ENCODE data around the gene RFPL3. TPM values are rescaled to one million over a fixed set of nuclear protein-coding genes. Genes with fewer than 3 reads are reported as not detected.
"Not testable (repeated sequence)": the region's sequence is repeated elsewhere in the genome, so short reads cannot be mapped to it uniquely, and the experiment has no call there.

The RFPL3 gene
- polyA plus RNA-seq, 3 donors: not detected

- DNase-seq: no peak
Measured at GRCh38 chr22:32353292-32353691, 4.4 kb upstream of the RFPL3 start.

DNA sequence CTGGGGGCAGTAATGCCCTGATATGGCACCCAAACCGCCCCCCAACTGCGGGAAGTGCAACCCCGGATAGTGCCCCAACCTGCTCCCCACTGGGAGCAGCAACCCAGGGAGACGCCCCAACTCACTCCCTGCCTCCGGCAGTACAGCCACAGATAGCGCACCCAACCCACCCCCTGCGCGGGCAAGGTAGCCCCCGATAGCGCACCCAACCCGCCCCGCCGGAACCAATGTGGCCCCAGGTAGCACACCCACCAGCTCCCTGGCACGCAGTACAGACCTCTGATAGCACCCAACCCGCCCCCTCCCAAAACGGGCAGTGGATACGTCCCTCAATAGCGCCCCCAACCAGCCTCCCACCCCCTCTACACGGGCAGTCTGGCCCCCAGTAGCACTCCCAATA lies 3.8 kb upstream of the RFPL3 start:
- DNase-seq: no peak

DNA sequence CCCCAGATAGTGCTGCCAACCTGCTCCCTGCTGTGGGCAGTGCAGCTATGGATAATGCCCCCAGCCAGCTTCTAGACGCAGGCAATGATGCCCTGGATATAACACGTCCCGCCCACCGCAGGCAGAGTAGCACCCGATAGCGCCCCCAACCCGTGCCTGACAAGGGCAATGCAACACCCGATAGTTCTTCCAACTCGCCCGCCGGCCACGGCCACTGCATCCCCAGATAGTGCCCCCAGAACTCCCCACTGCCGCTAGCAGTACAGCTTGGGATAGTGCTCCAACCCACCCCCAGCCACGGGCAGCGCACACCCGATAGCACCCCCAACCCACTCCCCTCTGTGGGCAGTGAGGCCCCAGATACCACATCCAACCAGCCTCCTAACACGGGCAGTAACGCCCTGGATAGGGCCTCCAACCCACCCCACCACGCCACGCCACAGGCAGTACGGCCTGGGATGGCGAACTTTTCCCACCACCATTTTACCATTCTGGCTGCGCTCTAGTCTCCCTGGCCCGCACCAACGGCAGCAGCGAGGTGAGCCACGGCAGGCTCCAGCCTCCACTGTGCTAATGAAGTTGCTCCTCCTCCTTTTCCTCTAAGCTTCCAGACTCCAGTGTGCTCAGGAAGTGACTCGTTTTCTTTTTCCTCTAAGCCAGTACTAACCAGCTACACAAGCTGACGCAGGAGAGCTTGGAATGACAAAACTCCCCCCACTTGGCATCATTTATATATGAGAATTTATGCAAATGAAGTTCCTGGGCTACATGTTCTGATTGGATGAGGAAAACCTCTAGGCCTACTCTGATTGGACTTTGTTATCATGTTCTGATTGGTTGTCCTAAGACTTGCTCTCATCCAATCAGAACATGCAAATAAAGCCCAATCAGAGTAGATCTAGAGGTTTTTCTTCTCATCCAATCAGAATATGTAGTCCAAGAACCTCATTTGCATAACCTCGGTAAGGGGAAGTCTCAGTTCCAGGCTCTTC lies 3.0 kb upstream of the RFPL3 start:
- DNase-seq: no peak

DNA sequence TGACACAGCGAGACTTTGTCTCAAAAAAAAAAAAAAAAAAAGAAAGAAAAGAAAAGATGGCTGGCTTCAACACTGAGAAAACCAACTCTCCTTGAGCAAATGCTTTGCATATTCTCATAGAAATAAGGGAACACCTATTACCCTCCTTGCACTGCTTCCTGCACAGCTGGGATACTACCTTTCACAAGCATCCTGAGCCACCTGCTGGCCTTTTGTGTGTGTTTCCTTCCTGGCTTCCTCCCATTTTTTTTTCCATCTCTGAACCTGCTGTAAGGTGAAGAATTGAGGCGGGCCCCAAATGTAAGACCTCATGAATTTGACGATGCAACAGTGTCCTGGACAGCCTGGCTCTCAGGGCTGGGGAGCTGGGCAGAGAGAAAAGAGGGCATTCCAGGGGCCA lies 1.9 kb upstream of the RFPL3 start:
- no peak for DNase-seq

GRCh38 chr22:32360096-32360495 lies 2.4 kb downstream of the RFPL3 start:
- DNase-seq: not testable (repeated sequence)

DNA sequence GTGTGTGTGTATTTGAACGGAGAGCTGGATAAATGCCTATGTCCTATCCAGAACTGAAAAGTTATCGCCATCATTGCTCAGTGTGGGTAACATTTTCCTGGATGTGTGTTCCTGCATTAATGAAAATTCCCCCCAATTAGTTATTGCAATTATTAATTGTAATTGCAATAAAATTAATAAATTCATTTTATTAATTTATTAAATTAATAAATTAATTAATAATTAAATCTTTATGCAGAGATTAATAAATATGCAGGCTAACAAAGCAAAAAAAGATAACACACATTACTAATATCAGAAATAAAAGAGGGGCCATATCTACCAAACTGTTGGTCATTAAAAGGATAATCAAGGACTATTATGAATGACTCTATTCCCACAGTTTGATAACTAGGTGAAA lies 3.6 kb downstream of the RFPL3 start:
- DNase-seq: no peak

DNA sequence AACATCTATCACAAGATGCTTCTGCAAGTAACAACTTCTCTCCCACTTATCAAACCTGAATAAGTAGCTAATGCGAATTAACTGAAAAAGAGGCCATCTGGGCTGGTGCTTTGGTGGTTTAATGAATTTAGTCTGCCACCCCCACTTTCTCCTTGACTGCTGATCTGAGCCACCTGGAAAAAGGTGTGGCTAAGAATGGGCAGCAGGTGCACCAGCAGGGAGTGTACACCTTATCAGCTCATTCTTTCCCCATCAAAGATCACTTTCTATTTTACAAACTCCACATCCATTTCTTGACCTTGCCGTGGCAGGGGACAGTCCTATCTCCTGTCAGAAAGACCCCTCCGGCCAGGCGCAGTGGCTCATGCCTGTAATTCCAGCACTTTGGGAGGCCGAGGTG lies 6.5 kb downstream of the RFPL3 start:
- no peak for DNase-seq

GRCh38 chr22:32375678-32376450 lies 18.2 kb downstream of the RFPL3 start:
- no peak for DNase-seq

DNA sequence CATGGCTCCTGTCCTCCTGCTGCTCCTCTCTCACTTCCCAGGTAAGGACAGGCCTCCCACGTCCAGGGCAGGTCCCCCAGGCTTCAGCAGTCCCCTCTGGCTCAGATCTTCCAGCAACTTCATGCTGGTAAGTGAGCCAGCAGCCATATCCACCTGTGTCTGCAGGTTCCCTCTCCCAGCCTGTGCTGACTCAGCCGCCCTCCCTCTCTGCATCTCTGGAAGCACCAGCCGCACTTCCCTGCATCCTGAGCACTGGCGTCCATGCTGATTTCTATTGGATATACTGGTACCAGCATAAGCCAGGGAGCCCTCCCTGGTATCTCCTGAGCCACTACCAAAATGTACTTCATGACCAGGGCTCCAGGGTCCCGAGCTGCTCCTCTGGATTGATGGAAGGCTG lies 19.0 kb downstream of the RFPL3 start:
- DNase-seq: no peak

- no peak for DNase-seq
Measured at GRCh38 chr22:32378707-32379272, 21.1 kb downstream of the RFPL3 start.

DNA sequence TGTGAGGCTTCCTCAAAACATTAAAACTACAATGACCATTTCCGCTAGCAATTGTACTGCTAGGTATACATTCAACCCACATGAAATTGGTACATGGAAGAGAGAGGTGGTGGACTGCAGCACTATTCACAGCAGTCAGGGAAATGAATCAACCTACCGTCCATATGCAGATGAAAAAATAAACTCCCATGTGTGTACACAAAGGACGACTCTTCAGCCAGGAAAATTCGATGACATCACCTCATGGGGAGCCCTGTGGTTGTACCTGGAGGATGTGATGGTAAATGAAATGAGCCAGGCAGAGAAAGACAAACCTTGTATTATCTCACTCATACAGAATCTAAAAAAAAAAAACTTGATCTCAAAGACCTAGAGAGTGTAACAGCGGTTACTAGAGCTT lies 23.3 kb downstream of the RFPL3 start:
- DNase-seq: no peak

- DNase-seq: no peak
Measured at GRCh38 chr22:32385681-32386080, 28.0 kb downstream of the RFPL3 start.

DNA sequence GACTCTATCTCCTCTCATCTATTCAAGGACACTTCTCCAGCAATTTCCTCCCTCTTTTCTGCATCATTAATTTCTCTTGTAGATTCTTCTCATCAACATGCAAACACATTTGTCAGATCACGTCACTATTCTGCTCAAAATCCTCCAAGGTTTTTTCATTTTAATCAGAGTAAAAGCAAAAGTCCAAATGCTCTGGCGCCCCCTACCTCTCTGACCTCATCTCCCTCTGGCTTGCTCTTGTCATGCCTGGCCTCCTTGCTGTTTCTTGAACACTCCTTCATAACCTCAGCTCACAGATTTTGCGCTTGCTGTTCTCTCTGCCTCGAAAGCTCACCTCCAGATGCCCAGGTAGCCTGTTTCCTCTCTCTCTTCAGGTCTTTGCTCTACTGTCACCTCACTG lies 32.0 kb downstream of the RFPL3 start:
- DNase-seq: peak; percentile 29

- DNase-seq: no peak
Measured at GRCh38 chr22:32395107-32395506, 37.4 kb downstream of the RFPL3 start.

DNA sequence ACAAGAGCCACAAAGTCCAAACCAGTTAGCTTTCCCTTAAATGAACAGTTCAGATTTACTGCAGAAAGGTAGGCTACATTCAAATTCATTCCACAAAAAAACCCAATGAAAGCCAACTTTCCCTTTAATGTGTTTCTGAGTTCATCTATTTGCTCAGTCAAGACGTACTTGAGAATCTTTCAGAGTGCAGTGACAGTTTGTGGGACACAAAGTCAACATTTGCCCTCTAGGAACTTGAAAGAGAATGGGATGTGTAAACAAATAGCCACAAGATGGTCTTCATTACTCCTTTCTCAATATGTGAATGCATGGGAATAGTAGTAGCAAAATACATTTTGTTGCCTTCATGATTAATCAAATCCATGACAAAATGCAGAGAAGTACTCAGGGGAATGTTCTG lies 38.6 kb downstream of the RFPL3 start:
- DNase-seq: no peak

DNA sequence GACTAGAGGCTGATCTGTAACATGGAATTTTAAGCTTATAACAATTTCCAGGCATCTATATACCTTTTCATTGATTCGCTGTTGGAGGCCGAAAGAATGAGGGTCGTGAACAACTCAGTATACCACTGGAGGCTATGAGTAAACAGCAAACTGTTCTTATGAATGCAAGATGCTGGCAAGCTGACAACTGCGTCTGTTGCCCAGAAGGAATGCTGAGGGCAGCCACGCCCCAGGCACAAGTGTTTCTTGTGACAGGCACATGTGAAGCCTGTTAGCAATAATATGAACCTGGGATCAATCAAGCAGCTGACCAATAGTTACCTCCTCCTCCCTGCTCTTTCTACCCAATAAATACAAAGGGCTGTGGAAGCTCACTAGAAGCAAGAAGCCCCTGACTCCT lies 39.1 kb downstream of the RFPL3 start:
- no peak for DNase-seq

DNA sequence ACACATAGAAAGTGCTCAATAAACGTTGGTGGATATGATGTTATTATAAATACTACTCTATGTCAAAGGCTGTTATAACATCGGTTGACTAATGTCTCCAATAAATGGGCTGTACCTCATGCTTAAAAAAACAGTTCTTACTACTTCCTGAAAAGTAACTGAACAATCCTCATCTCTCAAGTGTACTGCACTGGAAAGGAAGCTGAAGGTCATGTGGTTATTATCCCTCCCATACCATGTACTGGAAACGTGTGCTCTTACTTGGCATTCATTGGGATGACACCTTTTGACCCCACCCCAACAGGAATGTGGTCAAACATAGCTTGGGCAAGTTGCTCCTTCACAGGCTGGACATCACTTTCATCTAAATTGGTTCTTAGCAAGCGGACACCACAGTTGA lies 43.8 kb downstream of the RFPL3 start:
- no peak for DNase-seq

- DNase-seq: no peak
Measured at GRCh38 chr22:32404021-32404420, 46.4 kb downstream of the RFPL3 start.

- no peak for DNase-seq
Measured at GRCh38 chr22:32407312-32407711, 49.6 kb downstream of the RFPL3 start.

GRCh38 chr22:32407936-32408335 lies 50.3 kb downstream of the RFPL3 start:
- no peak for DNase-seq

- DNase-seq: no peak
Measured at GRCh38 chr22:32409977-32410376, 52.3 kb downstream of the RFPL3 start.

GRCh38 chr22:32410459-32410858 lies 52.8 kb downstream of the RFPL3 start:
- no peak for DNase-seq
